IMR-90 (cell line): ENCODE results near the gene PIGN. TPM values are rescaled to one million over a fixed set of nuclear protein-coding genes. Genes with fewer than 3 reads are reported as not detected.

Experiments used
- ATAC-seq: fragments of 200-7000 bp; cut with Tn5 transposase; 2 replicates; pipeline ENCODE4 v1.9.1; 2020; ENCODE audit warnings: low read depth, mild to moderate bottlenecking, moderate library complexity
- BruUV-seq: library from RNA; stranded (reverse); fragments of 400-500 nt; replicated peaks from 2 replicates; lab custom pipeline; 2021; lab: Mats Ljungman, UMichigan
- CTCF ChIA-PET: fragments of 300-600 bp; formaldehyde crosslinking; extraction: SDS; loops from one replicate; lab custom pipeline; 2021; ENCODE audit warnings: antibody characterized with exemption; lab: Yijun Ruan, JAX
- POLR2A ChIA-PET: fragments of 300-600 bp; sonication (Branson Sonifier 250); formaldehyde crosslinking; loops from one replicate; lab custom pipeline; 2022; ENCODE audit warnings: antibody characterized with exemption; ENCODE audit not compliant: unreplicated experiment; lab: Charles Lee
- DNase-seq: peaks from one replicate; pipeline ENCODE4 v3.0.0; 2013
- H2AFZ ChIP-seq: replicated peaks from 2 replicates; pipeline ENCODE3; 2013; ENCODE audit warnings: low read length, mild to moderate bottlenecking; ENCODE audit not compliant: poor library complexity
- H2AK5ac ChIP-seq: 2 replicates; pipeline ENCODE4 v1.6.1; 2013; ENCODE audit warnings: low read depth, low read length, inconsistent platforms
- H2AK9ac ChIP-seq: replicated peaks from 2 replicates; pipeline ENCODE3; 2013; ENCODE audit warnings: mild to moderate bottlenecking, low read depth, low read length, moderate library complexity; ENCODE audit not compliant: poor library complexity
- H2BK120ac ChIP-seq: 2 replicates; pipeline ENCODE4 v1.6.1; 2013; ENCODE audit warnings: low read depth, low read length, inconsistent platforms
- H2BK15ac ChIP-seq: 3 replicates; pipeline ENCODE4 v1.6.1; 2013; ENCODE audit warnings: low read depth, low read length, inconsistent platforms
- H2BK20ac ChIP-seq: 2 replicates; pipeline ENCODE4 v1.6.1; 2013; ENCODE audit warnings: low read depth, mild to moderate bottlenecking, inconsistent platforms, low read length, moderate library complexity
- H2BK5ac ChIP-seq: 2 replicates; pipeline ENCODE4 v1.6.1; 2013; ENCODE audit warnings: mild to moderate bottlenecking, low read depth, low read length, inconsistent platforms; ENCODE audit not compliant: poor library complexity, severe bottlenecking
- H3K14ac ChIP-seq: replicated peaks from 2 replicates; pipeline ENCODE4 v1.6.1; 2013; ENCODE audit warnings: low read depth, low read length, inconsistent platforms
- H3K18ac ChIP-seq: 2 replicates; pipeline ENCODE4 v1.6.1; 2013; ENCODE audit warnings: low read depth, low read length, control low read depth
- H3K23ac ChIP-seq: 2 replicates; pipeline ENCODE4 v1.6.1; 2013; ENCODE audit warnings: low read depth, low read length, inconsistent platforms
- H3K27ac ChIP-seq: 2 replicates; pipeline ENCODE4 v1.5.1; 2013; ENCODE audit warnings: mild to moderate bottlenecking, control low read depth, low read length; ENCODE audit not compliant: insufficient read depth
- H3K27me3 ChIP-seq: 2 replicates; pipeline ENCODE4 v1.6.1; 2013; ENCODE audit warnings: low read length; ENCODE audit not compliant: control insufficient read depth, insufficient read depth
- H3K36me3 ChIP-seq: 2 replicates; pipeline ENCODE4 v1.6.1; 2013; ENCODE audit warnings: low read length, mixed read lengths; ENCODE audit not compliant: control insufficient read depth, insufficient read depth
- H3K4ac ChIP-seq: 2 replicates; pipeline ENCODE4 v1.6.1; 2013; ENCODE audit warnings: low read depth, low read length, inconsistent platforms
- H3K4me1 ChIP-seq: 2 replicates; pipeline ENCODE4 v1.6.1; 2013; ENCODE audit warnings: low read length, mixed read lengths; ENCODE audit not compliant: control insufficient read depth, insufficient read depth
- H3K4me2 ChIP-seq: 2 replicates; pipeline ENCODE4 v1.6.1; 2013; ENCODE audit warnings: low read depth, mild to moderate bottlenecking, control low read depth, low read length, moderate library complexity
- H3K4me3 ChIP-seq: 2 replicates; pipeline ENCODE4 v1.5.1; 2013; ENCODE audit warnings: low read depth, mild to moderate bottlenecking, control low read depth, low read length, moderate library complexity; ENCODE audit not compliant: insufficient read depth
- H3K56ac ChIP-seq: 2 replicates; pipeline ENCODE4 v1.6.1; 2013; ENCODE audit warnings: low read length, inconsistent platforms; ENCODE audit not compliant: insufficient read depth; ENCODE audit errors: extremely low read depth
- H3K79me1 ChIP-seq, 2 experiments: 2 replicates each; pipeline ENCODE4 v1.6.1; 2013; ENCODE audit warnings: low read length in 2 of 2, inconsistent platforms in 1 of 2, low read depth in 1 of 2
- H3K9ac ChIP-seq: 2 replicates; pipeline ENCODE4 v1.6.1; 2013; ENCODE audit warnings: low read depth, low read length, control low read depth
- H3K9me1 ChIP-seq: 2 replicates; pipeline ENCODE4 v1.6.1; 2013; ENCODE audit warnings: low read length, inconsistent platforms; ENCODE audit not compliant: insufficient read depth
- H3K9me3 ChIP-seq: 2 replicates; pipeline ENCODE4 v1.6.1; 2013; ENCODE audit warnings: low read length; ENCODE audit not compliant: control insufficient read depth, insufficient read depth
- H4K20me1 ChIP-seq: 2 replicates; pipeline ENCODE4 v1.6.1; 2013; ENCODE audit warnings: low read length, inconsistent platforms; ENCODE audit not compliant: insufficient read depth
- H4K5ac ChIP-seq: 2 replicates; pipeline ENCODE4 v1.6.1; 2013; ENCODE audit warnings: mild to moderate bottlenecking, low read depth, low read length, control low read depth
- H4K8ac ChIP-seq, 2 experiments: 2 replicates each; pipeline ENCODE4 v1.6.1; 2013; ENCODE audit warnings: low read depth in 2 of 2, low read length in 2 of 2, control low read depth in 1 of 2, inconsistent platforms in 1 of 2
- H4K91ac ChIP-seq: 2 replicates; pipeline ENCODE4 v1.6.1; 2013; ENCODE audit warnings: low read depth, low read length, inconsistent platforms; ENCODE audit not compliant: insufficient read depth
- BHLHE40 ChIP-seq: fragments of 150-350 bp; IDR thresholded peaks from 2 replicates; pipeline ENCODE4 v1.6.1; 2016; ENCODE audit warnings: mild to moderate bottlenecking, low read depth, low read length
- CEBPB ChIP-seq: IDR thresholded peaks from 2 replicates; pipeline ENCODE4 v1.6.1; 2012; ENCODE audit warnings: low read depth, low read length, improper control_type of control experiment
- CHD1 ChIP-seq: IDR thresholded peaks from 2 replicates; pipeline ENCODE4 v1.6.1; 2012; ENCODE audit warnings: low read depth, low read length, improper control_type of control experiment
- CTCF ChIP-seq: conservative IDR thresholded peaks from 2 replicates; pipeline ENCODE4 v1.5.1; 2012; ENCODE audit warnings: mild to moderate bottlenecking, low read depth, low read length, improper control_type of control experiment
- FOS ChIP-seq: fragments of 150-350 bp; IDR thresholded peaks from 2 replicates; pipeline ENCODE4 v1.6.1; 2016; ENCODE audit warnings: low read depth, low read length
- MAFK ChIP-seq: IDR thresholded peaks from 2 replicates; pipeline ENCODE4 v1.6.1; 2012; ENCODE audit warnings: low read depth, low read length, improper control_type of control experiment
- MAZ ChIP-seq: IDR thresholded peaks from 2 replicates; pipeline ENCODE4 v1.6.1; 2012; ENCODE audit warnings: low read depth, mild to moderate bottlenecking, low read length, improper control_type of control experiment, moderate library complexity, borderline replicate concordance
- MXI1 ChIP-seq: IDR thresholded peaks from 2 replicates; pipeline ENCODE4 v1.6.1; 2012; ENCODE audit warnings: low read depth, mild to moderate bottlenecking, low read length, moderate library complexity, borderline replicate concordance
- NFE2L2 ChIP-seq: fragments of 150-350 bp; IDR thresholded peaks from 2 replicates; pipeline ENCODE4 v1.6.1; 2016; ENCODE audit warnings: low read depth, mild to moderate bottlenecking, low read length
- POLR2A ChIP-seq: IDR thresholded peaks from 2 replicates; pipeline ENCODE4 v1.6.1; 2012; ENCODE audit warnings: mild to moderate bottlenecking, low read depth, low read length
- RAD21 ChIP-seq: IDR thresholded peaks from 2 replicates; pipeline ENCODE4 v1.6.1; 2012; ENCODE audit warnings: low read length, improper control_type of control experiment
- RCOR1 ChIP-seq: IDR thresholded peaks from 2 replicates; pipeline ENCODE4 v1.6.1; 2012; ENCODE audit warnings: mild to moderate bottlenecking, low read length, improper control_type of control experiment; ENCODE audit not compliant: insufficient replicate concordance
- RFX5 ChIP-seq: IDR thresholded peaks from 2 replicates; pipeline ENCODE4 v1.8.0; 2012; ENCODE audit warnings: low read depth, mild to moderate bottlenecking, low read length, moderate library complexity
- SMC3 ChIP-seq: fragments of 150-350 bp; IDR thresholded peaks from 2 replicates; pipeline ENCODE4 v1.6.1; 2016; ENCODE audit warnings: low read depth, mild to moderate bottlenecking, antibody characterized with exemption, low read length, moderate library complexity
- WGBS, 2 experiments: methylation state at CpG; one replicate each; pipeline versions ENCODE4 v1.1.5 to v1.1.7; 2013; ENCODE audit warnings: missing lambda C conversion rate in 2 of 2; ENCODE audit not compliant: insufficient read length in 1 of 2; ENCODE audit errors: extremely low coverage in 2 of 2; 5-methylcytosine and 5-hydroxymethylcytosine counted together
- dilution Hi-C: fragments of 300-500 bp; cut with HindIII; formaldehyde crosslinking; loops from one replicate; pipeline ENCODE4 v1.14.3; 2018; ENCODE audit warnings: low sequenced_read_pairs; ENCODE audit not compliant: unreplicated experiment
- in situ Hi-C: fragments of 300-500 bp; cut with MboI; formaldehyde crosslinking; loops from 3 replicates; pipeline ENCODE4 v1.14.3; 2019; ENCODE audit warnings: low sequenced_read_pairs, inconsistent platforms, mixed read lengths
- intact Hi-C: fragments of 100-400 bp; cut with micrococcal nuclease; formaldehyde crosslinking; loops from 2 replicates; pipeline ENCODE4 v1.10.0; 2022
- polyA plus RNA-seq, 3 experiments: library from polyadenylated mRNA; depleted of rRNA; stranded (reverse); fragments of >200 nt; gene quantifications; 2 replicates each; pipeline ENCODE4 v1.2.3, GENCODE V29; 2012; ENCODE audit warnings: low replicate concordance in 1 of 3
- total RNA-seq: library from RNA; depleted of rRNA; stranded (reverse); fragments of >200 nt; gene quantifications from 2 replicates; pipeline ENCODE4 v1.2.3, GENCODE V29; 2012
- TF ChIP-seq, protein P1 (sequence below): fragments of 150-350 bp; IDR thresholded peaks from 2 replicates; pipeline ENCODE4 v1.6.1; 2017; ENCODE audit warnings: mild to moderate bottlenecking, antibody characterized with exemption, low read length, low read depth
- TF ChIP-seq, protein P2 (sequence below): fragments of 150-350 bp; IDR thresholded peaks from 2 replicates; pipeline ENCODE4 v1.6.1; 2016; ENCODE audit warnings: low read depth, mild to moderate bottlenecking, low read length, moderate library complexity, borderline replicate concordance

Gene PIGN
- total and polyA plus RNA-seq, 2 of the 4 experiments (the other 2 are of a cell fraction), result 9.0 to 17.9 TPM

- no peak overlapping the region for H4K5ac ChIP-seq
- H3K27me3 ChIP-seq, result no peaks in the 10 kb centered on the region
- no peak overlapping the region for H4K91ac ChIP-seq
- no peak overlapping the region for H3K23ac ChIP-seq
- no peak for ATAC-seq
- no peak overlapping the region for H2AK5ac ChIP-seq
- no peak overlapping the region for H3K9ac ChIP-seq
- ChIA-PET CTCF (no interaction called here), POLR2A (no interaction called here)
- no peak overlapping the region for H3K56ac ChIP-seq
- H4K8ac ChIP-seq, result no peak overlapping the region
- H3K36me3 ChIP-seq, result no peaks in the 10 kb centered on the region
- no peaks in the 10 kb centered on the region for H3K9me3 ChIP-seq
- BruUV-seq, result no TSS peak
- H3K79me1 ChIP-seq, result no peaks in the 10 kb centered on the region
- intact Hi-C loops, result loop anchor here (10.0 kb wide), 1 partner anchor 501 kb away; the partner anchor contains the start of gene ZCCHC2
- H2AFZ ChIP-seq, result no peak overlapping the region
- TF ChIP-seq RAD21, result no peak
- TF ChIP-seq SMC3, result no peak
- no peak for TF ChIP-seq CTCF
- TF ChIP-seq NFE2L2, result no peak
- TF ChIP-seq MXI1, result no peak
- no peak for TF ChIP-seq RFX5
- TF ChIP-seq, protein P1, sequence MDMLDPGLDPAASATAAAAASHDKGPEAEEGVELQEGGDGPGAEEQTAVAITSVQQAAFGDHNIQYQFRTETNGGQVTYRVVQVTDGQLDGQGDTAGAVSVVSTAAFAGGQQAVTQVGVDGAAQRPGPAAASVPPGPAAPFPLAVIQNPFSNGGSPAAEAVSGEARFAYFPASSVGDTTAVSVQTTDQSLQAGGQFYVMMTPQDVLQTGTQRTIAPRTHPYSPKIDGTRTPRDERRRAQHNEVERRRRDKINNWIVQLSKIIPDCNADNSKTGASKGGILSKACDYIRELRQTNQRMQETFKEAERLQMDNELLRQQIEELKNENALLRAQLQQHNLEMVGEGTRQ, result no peak
- no peak for TF ChIP-seq POLR2A
- TF ChIP-seq FOS, result no peak
- no peak for TF ChIP-seq CEBPB
- no peak for TF ChIP-seq CHD1
- TF ChIP-seq MAFK, result no peak
- TF ChIP-seq BHLHE40, result no peak
- TF ChIP-seq, protein P2, sequence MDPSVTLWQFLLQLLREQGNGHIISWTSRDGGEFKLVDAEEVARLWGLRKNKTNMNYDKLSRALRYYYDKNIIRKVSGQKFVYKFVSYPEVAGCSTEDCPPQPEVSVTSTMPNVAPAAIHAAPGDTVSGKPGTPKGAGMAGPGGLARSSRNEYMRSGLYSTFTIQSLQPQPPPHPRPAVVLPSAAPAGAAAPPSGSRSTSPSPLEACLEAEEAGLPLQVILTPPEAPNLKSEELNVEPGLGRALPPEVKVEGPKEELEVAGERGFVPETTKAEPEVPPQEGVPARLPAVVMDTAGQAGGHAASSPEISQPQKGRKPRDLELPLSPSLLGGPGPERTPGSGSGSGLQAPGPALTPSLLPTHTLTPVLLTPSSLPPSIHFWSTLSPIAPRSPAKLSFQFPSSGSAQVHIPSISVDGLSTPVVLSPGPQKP, result no peak
- no peak for TF ChIP-seq MAZ
- no peak for TF ChIP-seq RCOR1
- H2BK5ac ChIP-seq, result no peak overlapping the region
- peaks cover 4% of the 10 kb centered on the region; the same call in 1 of the 2 replicates for H3K4me1 ChIP-seq
- no peak overlapping the region for H2BK20ac ChIP-seq
- dilution Hi-C loops, result no loop called here
- in situ Hi-C loops, result no loop called here
- H3K4me3 ChIP-seq, result no peak overlapping the region
- H2BK120ac ChIP-seq, result no peak overlapping the region
- no peak overlapping the region for H2AK9ac ChIP-seq
- WGBS, 2 experiments, result no CpG with 5 or more reads among the region's 1 CpG
- no peaks in the 10 kb centered on the region; the same call in 1 of the 2 replicates for H3K9me1 ChIP-seq
- no peak overlapping the region for H3K14ac ChIP-seq
- H3K18ac ChIP-seq, result no peak overlapping the region
- no peak overlapping the region for H3K4ac ChIP-seq
- DNase-seq, result no peak
- no peak overlapping the region for H3K27ac ChIP-seq
- H3K4me2 ChIP-seq, result no peak overlapping the region
- no peak overlapping the region for H2BK15ac ChIP-seq
- no peaks in the 10 kb centered on the region for H4K20me1 ChIP-seq
These were observed 163.3 kb downstream of the PIGN start for GRCh38 chr18:62023536-62023935.
